K562 (cell line): ENCODE measurements around the gene PHACTR3. TPM values are rescaled to one million over a fixed set of nuclear protein-coding genes. Genes with fewer than 3 reads are reported as not detected.

Experiments
- ATAC-seq: fragments of 200-7000 bp; cut with Tn5 transposase; 3 replicates; pipeline ENCODE4 v1.9.1; 2020; ENCODE audit warnings: moderate library complexity
- BruUV-seq: library from RNA; stranded (reverse); fragments of 400-500 nt; replicated peaks from 2 replicates; lab custom pipeline; 2021; lab: Mats Ljungman, UMichigan
- CTCF ChIA-PET: fragments of 300-600 bp; formaldehyde crosslinking; extraction: SDS; loops from one replicate; lab custom pipeline; 2021; ENCODE audit warnings: low intra/inter-chr PET ratio; lab: Yijun Ruan, JAX
- POLR2A ChIA-PET: fragments of 300-600, 350-650 bp; sonication (Branson Sonifier 250); formaldehyde crosslinking; extraction: SDS; loops from one replicate; lab custom pipeline; 2021; ENCODE audit warnings: antibody characterized with exemption, inconsistent platforms; lab: Yijun Ruan, JAX
- DNase-seq, 4 experiments: peaks; one replicate each; pipeline versions ENCODE4 v3.0.0 to v3.0.0-alpha.2; 2011 to 2018; ENCODE audit warnings: low spot score in 3 of 4, mixed read lengths in 3 of 4; ENCODE audit errors: extremely low read depth in 1 of 4
- FAIRE-seq: peaks from 2 replicates; lab custom pipeline; 2011; peaks lifted over from hg19 to GRCh38; lab: Jason Lieb, UNC
- H2AFZ ChIP-seq: 2 replicates; pipeline ENCODE4 v1.6.0; 2011; ENCODE audit warnings: low read depth, low read length, control low read depth, inconsistent platforms
- H3K27ac ChIP-seq: fragments of 200-600 bp; 3 replicates; pipeline ENCODE4 v1.8.0; 2011; ENCODE audit warnings: low read depth, mild to moderate bottlenecking, control low read depth, inconsistent platforms, low read length, moderate library complexity, mixed read lengths; ENCODE audit errors: extremely low read depth
- H3K27me3 ChIP-seq, 2 experiments: fragments of 300-600 bp in 1 of 2; 2 replicates in 1 of 2; 3 replicates in 1 of 2; pipeline versions ENCODE4 v1.6.0 to v1.8.0; 2011; ENCODE audit warnings: inconsistent platforms in 2 of 2, low read length in 2 of 2, mild to moderate bottlenecking in 1 of 2, mixed read lengths in 1 of 2, moderate library complexity in 1 of 2; ENCODE audit not compliant: control insufficient read depth in 2 of 2, insufficient read depth in 2 of 2
- H3K36me3 ChIP-seq: fragments of 300-600 bp; 3 replicates; pipeline ENCODE4 v1.8.0; 2011; ENCODE audit warnings: mild to moderate bottlenecking, low read length, inconsistent platforms; ENCODE audit not compliant: control insufficient read depth, insufficient read depth
- H3K4me1 ChIP-seq, 2 experiments: fragments of 200-600 bp in 1 of 2; replicated peaks in 1 of 2; 2 replicates in 1 of 2; 3 replicates in 1 of 2; pipeline versions ENCODE4 v1.5.1 to v1.8.0; 2011; ENCODE audit warnings: inconsistent platforms in 2 of 2, low read length in 2 of 2, mild to moderate bottlenecking in 1 of 2, mixed read lengths in 1 of 2, moderate library complexity in 1 of 2; ENCODE audit not compliant: control insufficient read depth in 2 of 2, insufficient read depth in 2 of 2
- H3K4me2 ChIP-seq: 2 replicates; pipeline ENCODE4 v1.6.1; 2011; ENCODE audit warnings: low read length, control low read depth, inconsistent platforms, mixed read lengths; ENCODE audit not compliant: insufficient read depth
- H3K4me3 ChIP-seq: fragments of 200-600 bp; sonication (generic), shearing (Covaris generic); 2 replicates; pipeline ENCODE4 v1.5.1; 2016; ENCODE audit warnings: control low read depth, inconsistent platforms
- H3K79me2 ChIP-seq: fragments of 200-600 bp; 3 replicates; pipeline ENCODE4 v1.8.0; 2011; ENCODE audit warnings: low read length, inconsistent platforms; ENCODE audit not compliant: control insufficient read depth, insufficient read depth
- H3K9ac ChIP-seq, 2 experiments: 2 replicates each; pipeline versions ENCODE4 v1.6.0 to v1.6.1; 2011; ENCODE audit warnings: low read depth in 2 of 2, low read length in 2 of 2, control low read depth in 1 of 2, inconsistent platforms in 1 of 2, mild to moderate bottlenecking in 1 of 2, mixed read lengths in 1 of 2; ENCODE audit not compliant: insufficient read depth in 1 of 2
- H3K9me1 ChIP-seq: one replicate; pipeline ENCODE4 v1.6.0; 2011; ENCODE audit warnings: inconsistent platforms, mild to moderate bottlenecking, low read length, moderate library complexity; ENCODE audit not compliant: control insufficient read depth, insufficient read depth
- H3K9me3 ChIP-seq: replicated peaks from 2 replicates; pipeline ENCODE4 v1.5.1; 2011; ENCODE audit warnings: low read depth, low read length, inconsistent platforms; ENCODE audit not compliant: control insufficient read depth, insufficient read depth
- H4K20me1 ChIP-seq: replicated peaks from 2 replicates; pipeline ENCODE4 v1.6.1; 2011; ENCODE audit warnings: low read length, inconsistent platforms, mixed read lengths; ENCODE audit not compliant: control insufficient read depth, insufficient read depth
- MYBL2 ChIP-seq, 2 experiments: fragments of 450-650 bp in 1 of 2; sonication (generic) in 1 of 2; formaldehyde crosslinking in 1 of 2; IDR thresholded peaks; 2 replicates each; pipeline versions ENCODE4 v1.6.1 to v1.8.1; 2017 to 2022; ENCODE audit warnings: borderline replicate concordance in 1 of 2, inconsistent platforms in 1 of 2, low read depth in 1 of 2, mild to moderate bottlenecking in 1 of 2, missing genetic modification reagents in 1 of 2, moderate library complexity in 1 of 2
- NELFE ChIP-seq: IDR thresholded peaks from 2 replicates; pipeline ENCODE4 v1.6.1; 2011; ENCODE audit warnings: mild to moderate bottlenecking; ENCODE audit not compliant: insufficient read depth, insufficient read length
- ZKSCAN3 ChIP-seq: fragments of 250-450 bp; sonication (Bioruptor Pico); IDR thresholded peaks from 2 replicates; pipeline ENCODE4 v1.4.0; 2020
- WGBS: fragments of 100-300 bp; shearing (Covaris generic); methylation state at CpG from one replicate; pipeline ENCODE4 v1.1.6; 2016; ENCODE audit warnings: low coverage, mixed read lengths; ENCODE audit not compliant: insufficient coverage; ENCODE audit errors: missing lambda C conversion rate; 5-methylcytosine and 5-hydroxymethylcytosine counted together
- in situ Hi-C: fragments of 300-500 bp; cut with MboI; formaldehyde crosslinking; loops from 4 replicates; pipeline ENCODE4 v1.15.0; 2018; ENCODE audit warnings: inconsistent platforms, mixed read lengths
- intact Hi-C: fragments of 100-400 bp; cut with micrococcal nuclease; formaldehyde crosslinking; loops from 2 replicates; pipeline ENCODE4 v1.14.2; 2022
- polyA plus RNA-seq, 8 experiments: library from polyadenylated mRNA; depleted of rRNA in 4 of 8; stranded (reverse) in 5 of 8; unstranded in 3 of 8; fragments of >200 nt; fragmentation: Nextera tagmentation in 2 of 8; fragmentation: Illumina TruSeq in 1 of 8; extraction: Ambion mirVana in 2 of 8; extraction: Trizol in 1 of 8; gene quantifications; 2 replicates each; pipeline versions ENCODE4 v1.2.1 to v1.2.3, GENCODE V29; 2011 to 2014; ENCODE audit warnings: inconsistent platforms in 1 of 8, missing spikeins in 1 of 8
- total RNA-seq, 7 experiments: library from RNA; depleted of rRNA in 6 of 7; stranded (reverse); fragments of >200 nt in 6 of 7; fragmentation: Illumina TruSeq in 2 of 7; extraction: Trizol in 2 of 7; gene quantifications; 2 replicates each; pipeline versions ENCODE4 v1.2.1 to v1.2.3, GENCODE V29; 2011 to 2021; ENCODE audit warnings: low replicate concordance in 1 of 7
- TF ChIP-seq, protein P1 (sequence below), 3 experiments: IDR thresholded peaks in 2 of 3; conservative IDR thresholded peaks in 1 of 3; 2 replicates each; pipeline ENCODE4 v1.5.1; 2011 to 2012; ENCODE audit warnings: low read length in 3 of 3, mild to moderate bottlenecking in 3 of 3, control low read depth in 2 of 3, improper control_type of control experiment in 1 of 3, inconsistent platforms in 1 of 3, low read depth in 1 of 3, mixed read lengths in 1 of 3, moderate library complexity in 1 of 3; ENCODE audit not compliant: insufficient read depth in 2 of 3

PHACTR3 gene
- total and polyA plus RNA-seq, 9 of the 15 experiments (the other 6 are each of a cell fraction or from before 2014, with no cell fraction given) = not detected

DNA sequence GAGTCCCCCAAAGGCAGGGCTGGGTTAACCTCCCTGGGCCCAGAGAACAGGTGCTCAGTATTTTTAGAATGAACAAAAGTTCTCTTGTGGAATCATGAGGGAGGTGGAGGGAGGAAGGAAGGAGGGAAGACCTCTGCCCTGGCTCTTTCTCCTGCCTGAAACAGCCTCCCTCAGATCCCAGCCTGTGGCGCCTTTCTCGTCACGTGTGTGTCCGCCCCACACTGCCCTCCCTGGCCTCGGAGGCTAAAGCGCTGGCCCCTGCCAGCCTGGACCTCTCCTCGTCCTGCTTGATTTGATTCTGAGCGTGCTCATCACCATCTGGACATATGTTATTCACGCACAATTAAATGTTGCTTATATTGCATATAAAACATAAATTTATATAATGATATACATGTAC is 40.9 kb downstream of the PHACTR3 start:
- FAIRE-seq = no peak
- no peak overlapping the region for H2AFZ ChIP-seq
- ChIA-PET CTCF (no interaction called here), POLR2A (interaction anchor here (0.6 kb wide), 1 partner anchor 24 kb away, joined by 3 read pairs; no protein-coding TSS in a partner anchor)
- BruUV-seq = no TSS peak
- H3K27ac ChIP-seq = no peak overlapping the region
- no peak for ATAC-seq
- no peaks in the 10 kb centered on the region for H3K36me3 ChIP-seq
- no peak overlapping the region for H3K9ac ChIP-seq
- H3K9me3 ChIP-seq = no peaks in the 10 kb centered on the region
- no peaks in the 10 kb centered on the region for H3K79me2 ChIP-seq
- H3K4me2 ChIP-seq = no peak overlapping the region
- H4K20me1 ChIP-seq = no peaks in the 10 kb centered on the region
- H3K27me3 ChIP-seq = peaks cover 0 to 11% of the 10 kb centered on the region in 2 experiments; a peak in 1 of 5 replicates
- WGBS = 0% methylated on average over 9 of the region's 9 CpGs
- DNase-seq = no peak
- no peaks in the 10 kb centered on the region for H3K9me1 ChIP-seq
- no peak for TF ChIP-seq MYBL2 (IDR thresholded peaks at IDR 0.05; ENCODE audit: low read depth)
- no peak for TF ChIP-seq MYBL2 (CRISPR knock-in tag; IDR thresholded peaks at IDR 0.05; ENCODE audit: borderline replicate concordance)
- TF ChIP-seq NELFE = no peak
- TF ChIP-seq, all 486 proteins: peak for 0
- Histone ChIP-seq H3K4me3 (no peak overlapping the region), H3K4me1 (no peaks in the 10 kb centered on the region)
- in situ Hi-C loops = no loop called here
- intact Hi-C loops = no loop called here

DNA sequence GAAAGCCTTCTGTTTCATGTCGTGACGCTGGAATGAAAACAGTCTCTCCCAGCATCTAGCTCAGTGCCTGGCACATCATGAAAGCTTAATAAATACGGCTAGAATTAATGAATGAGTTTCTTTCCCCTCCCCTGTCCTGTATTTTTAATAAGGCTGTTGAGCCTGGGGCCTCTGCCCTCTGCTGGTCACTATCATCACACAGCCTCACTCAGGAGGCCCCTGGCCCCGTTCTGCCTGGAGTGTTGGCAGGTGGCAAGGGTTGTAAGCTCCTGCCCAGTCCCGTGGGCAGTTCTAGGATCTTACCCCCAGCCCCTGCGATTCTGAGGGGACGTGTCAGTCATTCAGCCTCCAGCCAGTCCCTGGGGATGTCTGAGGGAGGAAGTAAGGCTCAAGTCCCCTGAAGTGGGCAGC is 41.4 kb downstream of the PHACTR3 start:
- Histone ChIP-seq H3K27ac (no peak overlapping the region), H3K36me3 (no peaks in the 10 kb centered on the region), H3K9me3 (no peaks in the 10 kb centered on the region), H2AFZ (no peak overlapping the region), H3K4me3 (no peak overlapping the region), H3K9me1 (no peaks in the 10 kb centered on the region), H3K4me2 (no peak overlapping the region), H3K79me2 (no peaks in the 10 kb centered on the region), H3K9ac (no peak overlapping the region), H3K27me3 (peaks cover 0 to 11% of the 10 kb centered on the region in 2 experiments; a peak in 1 of 5 replicates), H4K20me1 (no peaks in the 10 kb centered on the region), H3K4me1 (no peaks in the 10 kb centered on the region)
- POLR2A ChIA-PET = interaction anchor here (0.6 kb wide), 1 partner anchor 25 kb away, joined by 3 read pairs; no protein-coding TSS in a partner anchor
- no peak for DNase-seq
- BruUV-seq = no TSS peak
- in situ Hi-C loops = no loop called here
- ATAC-seq = no peak
- FAIRE-seq = no peak
- TF ChIP-seq ZKSCAN3 (CRISPR knock-in tag) = no peak
- TF ChIP-seq, protein P1, sequence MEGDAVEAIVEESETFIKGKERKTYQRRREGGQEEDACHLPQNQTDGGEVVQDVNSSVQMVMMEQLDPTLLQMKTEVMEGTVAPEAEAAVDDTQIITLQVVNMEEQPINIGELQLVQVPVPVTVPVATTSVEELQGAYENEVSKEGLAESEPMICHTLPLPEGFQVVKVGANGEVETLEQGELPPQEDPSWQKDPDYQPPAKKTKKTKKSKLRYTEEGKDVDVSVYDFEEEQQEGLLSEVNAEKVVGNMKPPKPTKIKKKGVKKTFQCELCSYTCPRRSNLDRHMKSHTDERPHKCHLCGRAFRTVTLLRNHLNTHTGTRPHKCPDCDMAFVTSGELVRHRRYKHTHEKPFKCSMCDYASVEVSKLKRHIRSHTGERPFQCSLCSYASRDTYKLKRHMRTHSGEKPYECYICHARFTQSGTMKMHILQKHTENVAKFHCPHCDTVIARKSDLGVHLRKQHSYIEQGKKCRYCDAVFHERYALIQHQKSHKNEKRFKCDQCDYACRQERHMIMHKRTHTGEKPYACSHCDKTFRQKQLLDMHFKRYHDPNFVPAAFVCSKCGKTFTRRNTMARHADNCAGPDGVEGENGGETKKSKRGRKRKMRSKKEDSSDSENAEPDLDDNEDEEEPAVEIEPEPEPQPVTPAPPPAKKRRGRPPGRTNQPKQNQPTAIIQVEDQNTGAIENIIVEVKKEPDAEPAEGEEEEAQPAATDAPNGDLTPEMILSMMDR (IDR thresholded peaks at IDR 0.05 in 2 of 3, conservative IDR thresholded peaks at IDR 0.05 in 1 of 3; ENCODE audit: insufficient read depth in 2 of 3, low read depth in 1 of 3, low read length in 3 of 3) = peak in 2 of 3 experiments; percentile 20 to 24; a peak in 1 of 6 replicates
- CTCF ChIA-PET = no interaction called here
- intact Hi-C loops = no loop called here
- under 1% methylated on average over 6 of the region's 7 CpGs for WGBS
